GM19452 (cell line): ENCODE data around the gene SEC63.
"Not testable (repeated sequence)": the region's sequence is repeated elsewhere in the genome, so short reads cannot be mapped to it uniquely, and the experiment has no call there.

Experiments
- ATAC-seq: cut with Tn5 transposase; IDR thresholded peaks from one replicate; pipeline ENCODE4 v1.9.1; 2021; ENCODE audit not compliant: unreplicated experiment

The SEC63 gene

DNA sequence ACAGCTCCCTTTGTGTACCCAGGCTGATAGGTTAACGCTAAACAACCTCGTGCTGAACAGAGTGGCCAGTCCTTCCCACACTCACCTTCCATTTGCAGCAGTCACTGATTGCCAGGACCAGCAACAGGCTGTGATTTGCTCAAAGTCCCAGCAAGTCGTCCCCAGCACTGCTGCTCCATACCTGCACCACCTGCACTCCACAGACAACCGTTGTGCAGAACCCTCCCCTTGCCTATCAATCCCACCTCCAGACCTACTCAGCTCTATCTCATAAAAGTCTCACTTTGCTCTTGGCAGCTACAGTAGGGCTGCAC lies 90.7 kb downstream of the SEC63 start:
- no peak for ATAC-seq

DNA sequence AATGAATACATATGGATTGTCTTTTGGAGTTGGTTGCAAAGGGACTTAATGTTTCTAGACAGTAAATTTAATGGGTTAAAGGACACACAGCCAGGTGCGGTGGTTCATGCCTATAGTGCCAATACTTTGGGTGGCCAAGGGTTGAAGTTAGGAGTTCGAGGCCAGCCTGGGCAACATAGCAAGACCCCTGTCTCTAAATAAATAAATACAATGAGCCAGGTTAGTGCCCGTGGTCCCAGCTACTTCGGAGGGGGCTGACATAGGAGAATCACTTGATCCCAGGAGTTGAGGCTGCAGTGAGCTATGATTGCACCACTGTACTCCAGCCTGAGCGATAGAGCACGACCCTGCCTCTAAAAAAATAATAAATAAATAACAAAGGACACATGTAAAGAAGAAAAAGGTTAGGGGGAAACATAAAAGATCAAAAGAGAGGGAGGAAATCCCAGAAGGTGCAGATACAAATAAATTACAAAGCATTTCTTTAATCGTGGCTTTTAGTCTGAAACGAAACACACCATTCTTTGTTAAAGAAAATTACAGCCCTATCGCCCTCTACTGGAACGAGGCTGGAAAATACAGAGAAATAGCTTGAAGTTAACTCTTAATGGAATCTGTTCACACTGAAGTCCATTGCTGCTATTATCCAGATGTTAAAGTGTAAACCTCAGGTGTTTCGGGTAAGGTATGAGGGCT lies 91.3 kb downstream of the SEC63 start:
- ATAC-seq, result no peak

DNA sequence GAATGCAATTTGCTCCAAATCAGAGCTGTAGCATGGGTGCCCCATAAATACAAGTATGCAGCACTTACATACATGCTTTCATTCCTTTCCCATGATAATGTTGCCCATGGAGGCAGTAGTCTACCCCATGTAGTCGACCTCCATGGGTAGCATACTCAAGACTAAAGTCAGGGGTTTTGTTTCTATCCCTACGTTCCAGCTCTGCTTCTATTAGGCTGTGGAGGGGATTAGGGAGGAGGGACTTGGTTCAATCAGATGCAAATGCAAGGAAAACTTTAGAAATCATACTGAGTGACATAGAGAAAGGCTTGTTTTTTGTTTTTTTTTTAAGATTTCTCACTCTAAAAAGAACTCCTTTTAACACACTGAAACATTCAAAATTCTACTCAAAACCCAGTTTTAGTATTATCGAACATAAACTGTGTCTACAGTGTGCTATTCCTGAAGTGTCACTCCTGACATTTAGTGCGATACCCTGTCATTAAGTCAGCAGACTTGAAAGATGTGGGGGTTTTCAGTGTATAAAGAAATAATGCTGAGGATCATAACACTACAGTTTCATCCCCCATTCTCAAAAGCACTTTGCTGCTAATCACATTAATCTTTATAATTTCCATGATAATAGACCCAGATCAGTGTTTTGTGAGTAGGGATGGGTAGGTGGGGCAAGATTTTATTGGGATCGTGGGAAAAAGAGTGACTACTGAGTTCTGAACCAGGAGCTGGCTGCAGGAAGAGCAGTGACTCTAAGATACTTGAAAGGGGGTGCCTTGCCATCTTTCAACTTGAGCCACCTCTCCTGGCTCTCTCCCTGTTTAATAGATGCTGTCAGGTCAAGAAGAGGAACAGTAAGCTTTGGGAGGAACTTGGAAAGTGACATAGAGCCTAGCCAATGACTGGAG lies 93.5 kb downstream of the SEC63 start:
- no peak for ATAC-seq

DNA sequence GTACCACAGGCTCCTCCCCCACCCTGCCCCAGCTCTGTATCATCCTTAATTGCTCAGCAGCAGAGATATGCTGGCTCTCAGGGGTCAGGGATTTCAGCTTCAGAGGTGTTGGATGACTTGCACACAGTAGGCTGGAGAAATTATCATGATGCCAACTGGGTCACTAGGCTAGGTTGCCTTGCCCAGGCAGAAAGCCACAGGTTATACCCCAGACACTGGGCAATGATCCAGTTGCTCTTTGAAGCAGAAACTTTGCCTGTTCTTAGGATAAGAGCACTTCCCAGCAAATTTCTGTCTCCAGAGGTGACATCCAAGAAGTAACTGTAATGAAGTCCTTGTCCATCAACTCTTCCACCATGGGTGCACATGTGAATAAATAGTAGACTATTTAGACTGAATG lies 95.6 kb downstream of the SEC63 start:
- ATAC-seq, result no peak

DNA sequence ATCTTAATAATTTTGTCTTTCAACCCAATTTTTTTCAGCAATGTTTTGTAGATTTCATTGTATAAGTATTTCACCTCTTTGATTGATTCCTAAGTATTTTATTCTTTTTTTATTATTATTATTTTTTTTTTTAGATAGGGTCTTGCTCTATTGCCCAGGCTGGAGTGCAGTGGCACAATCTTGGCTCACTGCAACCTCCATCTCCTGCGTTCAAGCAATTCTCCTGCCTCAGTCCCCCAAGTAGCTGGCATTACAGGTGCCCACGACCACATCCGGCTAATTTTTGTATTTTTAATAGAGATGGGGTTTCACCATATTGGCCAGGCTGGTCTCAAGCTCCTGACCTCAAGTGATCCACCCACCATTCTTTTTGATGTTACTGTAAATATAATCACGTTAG lies 97.0 kb downstream of the SEC63 start:
- ATAC-seq, result not testable (repeated sequence)

DNA sequence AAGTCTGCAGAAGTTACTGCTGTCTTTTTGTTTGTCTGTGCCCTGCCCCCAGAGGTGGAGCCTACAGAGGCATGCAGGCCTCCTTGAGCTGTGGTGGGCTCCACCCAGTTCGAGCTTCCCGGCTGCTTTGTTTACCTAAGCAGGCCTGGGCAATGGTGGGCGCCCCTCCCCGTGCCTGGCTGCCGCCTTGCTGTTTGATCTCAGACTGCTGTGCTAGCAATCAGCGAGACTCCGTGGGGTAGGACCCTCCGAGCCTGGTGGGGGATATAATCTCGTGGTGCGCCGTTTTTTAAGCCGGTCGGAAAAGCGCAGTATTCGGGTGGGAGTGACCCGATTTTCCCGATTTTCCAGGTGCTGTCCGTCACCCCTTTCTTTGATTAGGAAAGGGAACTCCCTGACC lies 97.9 kb downstream of the SEC63 start:
- not testable (repeated sequence) for ATAC-seq

DNA sequence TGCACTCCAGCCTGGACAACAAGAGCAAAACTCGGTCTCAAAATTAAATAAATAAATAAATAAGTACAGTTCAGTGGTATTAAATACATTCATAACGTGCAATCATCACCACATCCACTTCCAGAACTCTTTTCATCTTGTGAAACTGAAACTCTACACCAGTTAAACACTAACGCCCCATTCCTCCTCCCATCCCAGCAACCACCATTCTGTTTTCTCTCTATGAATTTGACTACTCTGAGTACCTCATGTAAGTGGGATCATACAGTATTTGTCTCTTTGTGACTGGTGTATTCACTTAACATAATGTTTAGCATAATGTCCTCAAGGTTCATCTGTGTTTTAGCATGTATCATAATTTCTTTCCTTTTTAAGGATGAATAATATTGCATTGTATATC lies 104.8 kb downstream of the SEC63 start:
- no peak for ATAC-seq

DNA sequence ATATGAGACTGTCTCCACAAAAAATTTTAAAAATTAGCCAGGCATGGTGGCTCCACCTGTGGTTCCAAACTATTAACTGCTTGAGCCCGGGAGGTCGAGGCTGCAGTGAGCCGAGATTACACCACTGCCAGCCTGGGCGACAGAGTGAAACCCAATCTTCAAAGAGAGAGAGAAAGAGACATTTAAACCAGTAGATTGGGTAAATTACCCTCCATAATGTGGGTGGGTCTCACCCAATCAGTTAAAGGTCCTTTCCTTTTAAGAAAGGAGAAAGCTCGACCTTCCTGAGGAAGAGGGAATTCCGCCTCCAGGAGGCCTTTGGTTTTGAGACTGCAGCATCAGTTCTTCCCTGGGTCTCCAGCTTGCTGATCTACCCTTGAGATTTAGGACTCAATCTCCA lies 108.7 kb downstream of the SEC63 start:
- ATAC-seq, result no peak

DNA sequence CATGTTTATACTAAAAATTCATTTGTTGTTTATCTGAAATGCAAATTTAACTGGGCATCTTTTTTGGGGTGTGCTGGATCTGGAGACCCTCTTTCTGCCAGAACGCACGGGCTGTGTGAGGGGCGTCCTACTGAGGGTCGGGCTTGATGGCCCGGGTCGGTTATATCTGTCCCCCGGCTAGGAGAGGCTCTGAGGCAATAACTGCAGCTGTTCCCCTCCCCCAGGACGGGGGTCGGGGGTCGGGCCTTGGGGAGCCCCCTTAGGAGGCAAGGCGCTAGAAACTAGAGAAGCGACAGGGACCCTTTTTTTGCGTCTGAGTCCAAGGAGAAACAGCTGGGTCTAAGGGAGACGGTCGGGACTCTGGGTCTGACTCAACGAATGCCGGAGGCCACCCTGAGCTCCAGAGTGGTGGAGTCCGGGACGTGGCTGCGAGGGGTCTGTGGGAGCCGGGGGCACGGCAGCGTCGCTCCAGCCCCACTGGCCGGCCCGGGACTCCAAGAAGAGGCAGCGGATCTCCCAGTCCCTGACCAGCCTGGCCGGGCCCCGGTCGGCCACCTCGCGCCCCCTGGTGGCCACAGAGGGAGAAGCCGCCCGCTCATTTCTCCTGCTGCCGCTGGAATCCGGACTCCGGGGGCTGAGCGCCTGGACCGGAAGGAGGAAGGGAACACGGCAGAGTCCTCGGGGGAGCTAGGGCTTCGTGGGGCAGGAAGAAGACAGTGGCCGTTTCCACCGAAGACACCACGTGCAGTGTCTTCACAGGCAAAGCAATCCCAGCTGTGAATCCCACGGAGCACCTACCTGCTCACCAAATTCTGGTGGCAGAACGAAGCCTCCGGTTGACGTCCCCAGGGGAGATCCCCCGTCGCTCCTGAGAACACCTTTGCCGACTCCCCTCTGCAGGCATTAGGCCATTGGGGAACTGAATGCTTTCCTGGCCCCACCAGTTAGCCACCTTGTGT lies 109.9 kb downstream of the SEC63 start:
- ATAC-seq, result no peak

DNA sequence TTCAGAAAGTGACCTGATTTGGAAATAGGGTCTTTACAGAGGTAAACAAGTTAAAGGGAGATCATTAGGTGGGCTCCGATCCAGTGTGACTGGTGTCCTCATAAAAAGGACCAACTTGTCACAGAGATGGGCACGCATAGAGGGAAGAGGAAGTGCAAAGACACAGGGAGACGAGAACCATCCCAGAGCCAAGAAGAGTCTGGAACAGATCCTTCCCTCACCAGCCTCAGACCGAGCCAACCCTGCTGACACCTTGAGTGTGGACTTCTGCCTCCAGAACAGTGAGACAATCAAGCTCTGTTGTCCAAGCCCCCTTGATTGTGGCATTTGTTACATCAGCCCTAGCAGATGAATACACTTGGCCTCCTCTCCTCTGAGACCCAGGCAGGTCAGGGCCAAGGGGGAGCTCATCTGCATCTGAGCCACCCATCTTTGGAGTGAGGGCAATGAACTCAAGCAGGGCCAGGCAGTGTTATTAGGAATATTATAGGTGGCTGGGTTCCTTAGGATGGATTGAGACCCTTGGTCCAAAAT lies 111.7 kb downstream of the SEC63 start:
- no peak for ATAC-seq

DNA sequence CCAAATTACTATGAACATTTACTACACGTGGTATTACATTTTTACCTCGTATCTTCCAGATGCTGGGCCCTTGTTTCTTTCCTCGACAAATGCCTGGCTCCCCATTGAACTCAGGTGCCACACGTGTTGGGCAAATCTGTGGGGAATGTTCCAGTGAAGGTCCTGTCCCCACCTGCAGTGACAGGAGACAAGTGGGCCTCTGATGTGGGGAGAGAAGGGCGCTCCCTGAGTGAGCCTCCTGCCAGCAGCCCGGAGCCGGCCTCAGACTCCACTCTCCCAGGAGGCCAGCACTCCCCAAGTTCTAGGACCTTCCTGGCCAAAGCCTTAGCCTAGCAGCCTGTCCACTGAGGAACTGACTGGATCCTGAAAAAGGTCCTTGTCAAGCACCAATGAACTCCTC lies 112.2 kb downstream of the SEC63 start:
- ATAC-seq, result no peak

DNA sequence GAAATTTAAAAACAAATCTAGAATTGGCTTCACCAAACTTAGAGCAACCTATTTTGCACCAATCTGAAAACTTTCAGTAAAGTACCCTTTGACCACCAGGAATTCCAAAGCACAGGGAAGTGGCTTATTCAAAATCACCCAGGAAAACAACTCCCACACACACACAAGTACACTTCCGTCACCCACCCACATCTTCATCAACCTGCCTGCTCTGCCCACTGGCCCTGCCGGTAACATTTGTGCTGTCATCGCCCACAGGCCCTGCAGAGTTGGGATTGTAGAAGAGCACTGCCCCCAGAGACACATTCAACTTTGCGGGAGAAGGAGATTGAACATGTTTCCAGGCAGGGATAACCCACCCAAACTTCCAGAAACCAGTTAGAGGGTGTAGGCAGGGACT lies 114.6 kb downstream of the SEC63 start:
- no peak for ATAC-seq

DNA sequence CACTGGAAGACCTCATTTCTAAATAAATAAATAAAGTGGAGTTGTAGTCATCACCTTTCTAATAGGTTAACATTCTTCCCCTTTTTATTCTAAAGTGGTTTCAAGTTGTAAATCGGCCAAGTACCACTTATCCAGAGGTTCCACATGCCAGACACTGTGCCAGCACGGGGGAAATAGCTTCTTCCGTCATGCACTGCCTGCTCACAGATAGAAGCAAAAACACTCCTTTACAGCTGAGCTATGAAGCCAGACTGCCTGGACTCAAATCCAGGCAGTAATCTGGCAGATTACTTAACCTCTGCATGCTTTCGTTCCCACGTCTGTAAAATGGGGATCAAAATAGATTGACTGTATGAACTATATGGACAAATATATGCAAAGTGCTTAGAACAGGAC lies 116.7 kb downstream of the SEC63 start:
- no peak for ATAC-seq

DNA sequence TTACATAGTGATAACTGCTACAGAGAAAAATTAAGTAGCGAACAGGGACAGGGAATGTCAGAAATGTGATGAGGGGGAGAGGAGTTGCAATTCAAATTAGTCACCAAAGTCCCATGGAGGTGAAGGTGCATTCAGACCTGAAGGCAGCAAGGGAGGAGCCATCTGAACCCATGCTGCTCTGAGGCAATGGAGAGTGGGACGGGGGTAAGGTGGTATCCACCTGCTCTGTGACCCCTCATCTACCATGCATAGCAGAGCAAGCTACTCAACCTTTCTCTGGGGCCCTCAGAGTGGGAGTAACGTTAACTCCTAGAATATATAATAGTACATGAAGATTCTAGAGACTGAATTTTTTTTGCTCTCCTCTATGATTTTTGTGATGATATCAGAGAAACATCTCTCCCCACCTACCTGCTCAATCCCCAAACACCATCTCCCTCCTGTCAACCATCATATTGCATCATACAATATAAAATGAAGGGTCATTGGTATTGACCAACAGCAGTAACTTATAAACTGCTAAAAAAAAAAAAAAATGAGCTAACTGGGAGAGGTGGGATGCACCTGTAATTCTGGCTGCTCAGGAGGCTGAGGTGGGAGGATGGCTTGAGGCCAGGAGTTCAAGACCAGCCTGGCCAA lies 117.3 kb downstream of the SEC63 start:
- ATAC-seq, result no peak

DNA sequence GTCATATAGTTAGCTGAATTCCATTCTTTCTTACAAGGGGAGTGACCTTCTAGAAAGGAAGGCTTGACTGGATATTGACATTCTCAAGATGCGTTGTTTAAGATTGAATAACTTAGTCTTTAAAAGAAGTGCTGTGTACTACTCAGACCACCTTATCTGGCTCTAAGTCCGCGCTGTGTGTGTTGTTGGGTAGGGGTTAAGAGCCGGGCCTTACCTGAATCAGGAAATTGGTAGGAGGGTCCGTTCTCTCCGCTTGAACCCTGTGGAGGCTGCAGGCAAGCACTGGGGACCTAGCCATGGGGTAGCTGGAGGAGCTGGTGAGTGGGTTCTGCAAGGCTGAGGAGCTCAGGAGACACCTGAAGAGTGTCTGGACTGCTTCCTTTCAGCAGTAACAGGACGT lies 124.9 kb downstream of the SEC63 start:
- ATAC-seq, result no peak

DNA sequence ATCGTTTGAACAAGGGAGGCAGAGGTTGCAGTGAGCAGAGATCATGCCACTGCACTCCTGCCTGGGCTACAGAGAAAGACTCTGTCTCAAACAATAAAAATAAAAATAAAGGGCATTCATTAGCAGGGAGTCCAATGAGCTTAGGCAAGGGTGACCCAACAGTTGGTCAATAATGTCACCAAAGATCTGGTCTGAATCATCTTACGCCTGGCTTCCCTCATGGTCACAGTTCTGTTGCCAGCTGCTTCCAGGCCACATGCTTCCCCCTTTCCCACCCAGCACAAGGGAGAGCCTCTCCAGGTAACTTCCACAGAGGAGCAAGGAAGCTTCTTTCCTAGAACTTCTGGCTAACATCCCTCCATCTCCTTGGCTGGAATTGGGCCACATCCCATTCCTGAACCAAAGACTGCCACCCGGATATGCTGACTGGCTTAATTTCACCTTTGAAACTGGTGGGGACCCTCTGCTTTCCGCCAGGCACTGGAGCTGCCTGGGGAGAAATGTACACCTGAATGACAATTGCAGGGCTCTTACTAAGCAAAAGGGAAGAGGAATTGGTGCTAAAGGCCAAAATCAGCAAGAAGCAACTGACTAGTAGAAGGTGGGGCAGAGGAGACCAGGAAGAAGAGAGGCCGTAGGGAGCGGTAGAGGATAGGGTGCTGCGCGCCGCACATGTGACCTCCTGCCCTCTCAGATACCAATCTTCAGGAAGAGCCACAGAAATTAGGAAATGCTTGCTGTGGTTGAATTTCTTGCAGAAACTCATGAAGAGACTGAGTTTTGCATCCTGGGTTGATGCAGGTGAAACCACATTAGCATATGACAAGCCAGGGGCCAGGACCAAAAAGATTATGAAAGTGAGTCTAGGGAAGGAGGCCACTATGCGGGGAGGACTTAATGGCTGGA lies 125.6 kb downstream of the SEC63 start:
- no peak for ATAC-seq

DNA sequence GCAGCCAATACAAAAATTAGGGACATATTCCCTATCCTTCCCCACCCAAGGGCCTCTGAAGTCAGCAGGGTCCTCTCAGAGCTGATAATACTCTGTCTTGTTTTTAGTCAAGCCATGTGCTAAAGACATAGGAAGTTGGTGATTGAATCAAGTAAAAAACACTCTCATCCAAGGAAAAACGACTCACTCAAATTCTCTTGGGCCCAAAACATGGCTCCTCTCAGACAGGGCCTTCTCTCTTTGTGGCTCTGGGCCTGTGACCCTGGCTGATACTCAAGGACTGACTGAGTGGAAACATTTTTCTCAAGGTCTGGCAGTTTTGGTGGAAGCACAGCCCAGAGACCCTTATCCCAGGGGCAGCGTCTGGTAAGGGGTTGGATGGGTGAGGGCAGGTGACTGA lies 127.9 kb downstream of the SEC63 start:
- no peak for ATAC-seq

DNA sequence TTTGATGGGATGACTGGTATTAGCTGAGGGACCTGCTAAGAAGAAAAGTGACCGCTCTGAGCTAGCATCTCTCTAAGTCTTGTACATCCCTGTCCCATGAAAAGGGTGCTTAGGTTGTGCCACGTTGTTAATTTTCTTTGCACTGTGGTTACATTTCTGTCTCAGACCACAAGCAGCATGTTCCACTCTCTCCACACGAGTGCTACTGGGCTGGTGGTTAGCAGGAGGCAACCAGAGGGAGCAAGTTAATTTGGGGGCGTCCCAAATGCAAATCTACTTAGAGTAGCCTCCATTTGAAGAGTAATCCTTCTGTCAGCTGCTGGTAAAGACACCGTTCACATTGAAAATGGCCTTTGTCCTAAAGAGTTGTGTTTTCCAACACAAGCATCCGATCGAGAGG lies 130.5 kb downstream of the SEC63 start:
- ATAC-seq, result no peak

DNA sequence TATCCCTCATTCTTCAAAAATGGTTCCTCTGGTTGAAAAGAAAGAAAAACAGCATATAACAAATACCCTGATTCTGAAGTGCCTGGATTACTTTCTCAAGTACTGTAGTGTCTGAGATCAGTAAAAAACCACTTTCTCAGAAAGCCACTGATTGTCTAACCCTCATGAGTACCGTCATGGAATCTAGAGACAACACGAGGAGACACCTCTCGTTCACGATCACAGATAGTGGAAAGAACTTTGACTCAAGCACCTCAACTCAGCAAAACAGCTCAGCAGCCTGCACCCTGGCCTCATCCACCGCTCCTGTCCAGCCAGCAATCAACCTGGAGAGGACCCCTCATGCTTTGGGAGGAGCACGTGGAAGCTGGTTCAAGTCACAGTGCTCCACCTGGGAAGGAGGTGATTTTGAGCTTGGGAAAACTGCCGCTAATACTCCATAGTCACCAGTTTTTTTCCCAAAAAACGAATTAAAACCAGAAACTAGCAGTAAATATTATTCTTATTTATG lies 134.9 kb downstream of the SEC63 start:
- no peak for ATAC-seq
